Suprapubic skin (tissue), 4 donors: ENCODE measurements around the gene AMOTL1. TPM values are rescaled to one million over a fixed set of nuclear protein-coding genes. Genes with fewer than 3 reads are reported as not detected.

Experiments used
- DNase-seq, 2 donors: peaks; one replicate each; pipeline ENCODE4 v3.0.0-alpha.2; 2019; ENCODE audit warnings: low spot score in 2 of 2
- H3K27ac ChIP-seq: fragments of 200-600 bp; sonication (generic); one replicate; pipeline ENCODE4 v1.5.1; 2019
- H3K27me3 ChIP-seq: fragments of 200-600 bp; sonication (generic); one replicate; pipeline ENCODE4 v1.5.1; 2019
- H3K36me3 ChIP-seq: fragments of 200-600 bp; sonication (generic); one replicate; pipeline ENCODE4 v1.5.1; 2019
- H3K4me1 ChIP-seq: fragments of 200-600 bp; sonication (generic); one replicate; pipeline ENCODE4 v1.5.1; 2019
- H3K4me3 ChIP-seq: fragments of 200-600 bp; sonication (generic); one replicate; pipeline ENCODE4 v1.5.1; 2019; ENCODE audit warnings: mild to moderate bottlenecking
- H3K9me3 ChIP-seq: fragments of 200-600 bp; sonication (generic); one replicate; pipeline ENCODE4 v1.5.1; 2019
- CTCF ChIP-seq, 2 donors: fragments of 200-600 bp in 1 of 2; fragments of 450-650 bp in 1 of 2; sonication (generic) in 1 of 2; IDR thresholded peaks; one replicate each; pipeline ENCODE4 v1.5.1; 2016 to 2019; ENCODE audit warnings: antibody characterized with exemption in 2 of 2, mild to moderate bottlenecking in 1 of 2, moderate library complexity in 1 of 2
- EP300 ChIP-seq: sonication (generic); formaldehyde crosslinking; IDR thresholded peaks from one replicate; pipeline ENCODE4 v1.6.1; 2017; ENCODE audit warnings: antibody characterized with exemption
- POLR2A ChIP-seq, 2 donors: fragments of 450-650 bp; IDR thresholded peaks; one replicate each; pipeline ENCODE4 v1.6.1; 2017; ENCODE audit warnings: antibody characterized with exemption in 2 of 2, mild to moderate bottlenecking in 2 of 2, moderate library complexity in 2 of 2
- POLR2AphosphoS5 ChIP-seq, 3 donors: sonication (generic); formaldehyde crosslinking; IDR thresholded peaks; one replicate each; pipeline ENCODE4 v1.6.1; 2017; ENCODE audit warnings: antibody characterized with exemption in 3 of 3
- WGBS: methylation state at CpG from one replicate; pipeline ENCODE4 v1.1.5; 2018; 5-methylcytosine and 5-hydroxymethylcytosine counted together
- total RNA-seq, 4 donors: library from RNA; depleted of rRNA; stranded (reverse); fragments of >200 nt; gene quantifications; one replicate each; pipeline ENCODE4 v1.1.0, GENCODE V29; 2016

AMOTL1 gene
- total RNA-seq, 4 donors from 2014 or later: 69.7 to 86.9 (median 79.4) TPM

- Histone ChIP-seq H3K27ac (no peak overlapping the region), H3K4me1 (peaks cover 4% of the 10 kb centered on the region)
These were observed 62.8 kb downstream of the AMOTL1 start for GRCh38 chr11:94830722-94831510.

GRCh38 chr11:94831529-94831928 lies 63.4 kb downstream of the AMOTL1 start:
- TF ChIP-seq POLR2A (IDR thresholded peaks at IDR 0.05) (no peak), CTCF (IDR thresholded peaks at IDR 0.05) (no peak), POLR2AphosphoS5 (IDR thresholded peaks at IDR 0.05) (no peak), EP300 (no peak)
- peaks cover 4% of the 10 kb centered on the region for H3K4me1 ChIP-seq
- H3K4me3 ChIP-seq: no peak overlapping the region
- H3K27me3 ChIP-seq: no peaks in the 10 kb centered on the region
- DNase-seq: no peak
- H3K36me3 ChIP-seq: peaks cover 52% of the 10 kb centered on the region
- no peak overlapping the region for H3K27ac ChIP-seq
- no peaks in the 10 kb centered on the region for H3K9me3 ChIP-seq
- 70% methylated on average over 3 of the region's 3 CpGs for WGBS

More at GRCh38 chr11:94830722-94831510, 62.8 kb downstream of the AMOTL1 start:
- WGBS: 67% methylated on average over 5 of the region's 5 CpGs
- Histone ChIP-seq H3K36me3 (peaks cover 57% of the 10 kb centered on the region), H3K9me3 (no peaks in the 10 kb centered on the region), H3K4me3 (no peak overlapping the region), H3K27me3 (no peaks in the 10 kb centered on the region)
- DNase-seq: no peak
- TF ChIP-seq CTCF (IDR thresholded peaks at IDR 0.05) (no peak), POLR2A (IDR thresholded peaks at IDR 0.05) (no peak), EP300 (no peak), POLR2AphosphoS5 (IDR thresholded peaks at IDR 0.05) (no peak)

- Histone ChIP-seq H3K27ac (no peak overlapping the region), H3K36me3 (peaks cover 40% of the 10 kb centered on the region), H3K4me1 (peaks cover 10% of the 10 kb centered on the region), H3K4me3 (no peak overlapping the region), H3K9me3 (no peaks in the 10 kb centered on the region), H3K27me3 (no peaks in the 10 kb centered on the region)
- no peak for DNase-seq
- no peak for TF ChIP-seq POLR2A (IDR thresholded peaks at IDR 0.05)
- no peak for TF ChIP-seq POLR2AphosphoS5 (IDR thresholded peaks at IDR 0.05)
- TF ChIP-seq EP300: no peak
- no peak for TF ChIP-seq CTCF (IDR thresholded peaks at IDR 0.05)
- 94% methylated on average over 4 of the region's 4 CpGs for WGBS
These were observed 64.6 kb downstream of the AMOTL1 start for GRCh38 chr11:94832604-94833235.

- Histone ChIP-seq H3K4me3 (no peak overlapping the region), H3K9me3 (no peaks in the 10 kb centered on the region), H3K27ac (no peak overlapping the region), H3K27me3 (no peaks in the 10 kb centered on the region), H3K4me1 (peaks cover 27% of the 10 kb centered on the region), H3K36me3 (peaks cover 32% of the 10 kb centered on the region)
- DNase-seq: no peak
- WGBS: 84% methylated on average over 4 of the region's 4 CpGs
- no peak for TF ChIP-seq EP300
- no peak for TF ChIP-seq POLR2AphosphoS5 (IDR thresholded peaks at IDR 0.05)
- TF ChIP-seq POLR2A (IDR thresholded peaks at IDR 0.05): no peak
These were observed 66.9 kb downstream of the AMOTL1 start for GRCh38 chr11:94834911-94835593.

- no peak overlapping the region for H3K27ac ChIP-seq
- TF ChIP-seq CTCF (IDR thresholded peaks at IDR 0.05) (no peak), EP300 (no peak), POLR2AphosphoS5 (IDR thresholded peaks at IDR 0.05) (no peak), POLR2A (IDR thresholded peaks at IDR 0.05) (no peak)
- peaks cover 27% of the 10 kb centered on the region for H3K36me3 ChIP-seq
- H3K27me3 ChIP-seq: no peaks in the 10 kb centered on the region
- H3K9me3 ChIP-seq: no peaks in the 10 kb centered on the region
- H3K4me3 ChIP-seq: no peak overlapping the region
- WGBS: 83% methylated on average over 2 of the region's 2 CpGs
- DNase-seq: no peak
- H3K4me1 ChIP-seq: peaks cover 27% of the 10 kb centered on the region
These were observed 67.4 kb downstream of the AMOTL1 start for GRCh38 chr11:94835594-94835927.
